HEK293T (cell line): ENCODE results near the gene CBLB.

ENCODE experiments used
- CTCF ChIA-PET: fragments of 350-600 bp; formaldehyde crosslinking; extraction: SDS; loops from one replicate; lab custom pipeline; 2021; ENCODE audit warnings: antibody characterized with exemption, inconsistent platforms; lab: Yijun Ruan, JAX
- POLR2A ChIA-PET: fragments of 350-600 bp; formaldehyde crosslinking; extraction: SDS; loops from one replicate; lab custom pipeline; 2020; ENCODE audit warnings: antibody characterized with exemption, inconsistent platforms; lab: Yijun Ruan, JAX
- DNase-seq: peaks from one replicate; pipeline ENCODE4 v3.0.0; 2012; ENCODE audit warnings: mixed read lengths; ENCODE audit errors: extremely low spot score
- ARNT ChIP-seq: fragments of 450-650 bp; IDR thresholded peaks from 2 replicates; pipeline ENCODE4 v1.6.1; 2017; ENCODE audit warnings: mild to moderate bottlenecking
- BHLHE40 ChIP-seq: fragments of 450-650 bp; IDR thresholded peaks from 2 replicates; pipeline ENCODE4 v1.6.1; 2016; ENCODE audit warnings: mild to moderate bottlenecking, moderate library complexity, borderline replicate concordance
- CTBP1 ChIP-seq: fragments of 450-650 bp; IDR thresholded peaks from 2 replicates; pipeline ENCODE4 v1.6.1; 2016; ENCODE audit warnings: borderline replicate concordance
- ELF4 ChIP-seq: fragments of 450-650 bp; IDR thresholded peaks from 2 replicates; pipeline ENCODE4 v1.6.1; 2017; ENCODE audit warnings: antibody characterized with exemption
- FOXA1 ChIP-seq: fragments of 450-650 bp; IDR thresholded peaks from 2 replicates; pipeline ENCODE4 v1.6.1; 2016; ENCODE audit warnings: mild to moderate bottlenecking
- FOXK2 ChIP-seq: fragments of 450-650 bp; IDR thresholded peaks from 2 replicates; pipeline ENCODE4 v1.6.1; 2016; ENCODE audit warnings: mild to moderate bottlenecking
- FOXM1 ChIP-seq: fragments of 450-650 bp; IDR thresholded peaks from 2 replicates; pipeline ENCODE4 v1.6.1; 2017; ENCODE audit warnings: mild to moderate bottlenecking, borderline replicate concordance
- HDGF ChIP-seq: fragments of 450-650 bp; IDR thresholded peaks from 2 replicates; pipeline ENCODE4 v1.6.1; 2017; ENCODE audit warnings: antibody characterized with exemption, borderline replicate concordance
- L3MBTL2 ChIP-seq: fragments of 450-650 bp; conservative IDR thresholded peaks from 2 replicates; pipeline ENCODE4 v1.6.1; 2016; ENCODE audit warnings: mild to moderate bottlenecking
- LEF1 ChIP-seq: fragments of 450-650 bp; IDR thresholded peaks from 2 replicates; pipeline ENCODE4 v1.6.1; 2017; ENCODE audit warnings: mild to moderate bottlenecking, borderline replicate concordance
- NFRKB ChIP-seq: fragments of 450-650 bp; IDR thresholded peaks from 2 replicates; pipeline ENCODE4 v1.6.1; 2016; ENCODE audit warnings: mild to moderate bottlenecking, moderate library complexity
- SP1 ChIP-seq: fragments of 450-650 bp; IDR thresholded peaks from 2 replicates; pipeline ENCODE4 v1.6.1; 2017
- SUZ12 ChIP-seq: fragments of 450-650 bp; IDR thresholded peaks from 2 replicates; pipeline ENCODE4 v1.6.1; 2016; ENCODE audit warnings: mild to moderate bottlenecking
- TARDBP ChIP-seq: fragments of 450-650 bp; IDR thresholded peaks from 2 replicates; pipeline ENCODE4 v1.6.1; 2016
- ZNF384 ChIP-seq: fragments of 450-650 bp; IDR thresholded peaks from 2 replicates; pipeline ENCODE4 v1.6.1; 2016
- TF ChIP-seq, protein P1 (sequence below): fragments of 450-650 bp; IDR thresholded peaks from 2 replicates; pipeline ENCODE4 v1.6.1; 2016

The CBLB gene

DNA sequence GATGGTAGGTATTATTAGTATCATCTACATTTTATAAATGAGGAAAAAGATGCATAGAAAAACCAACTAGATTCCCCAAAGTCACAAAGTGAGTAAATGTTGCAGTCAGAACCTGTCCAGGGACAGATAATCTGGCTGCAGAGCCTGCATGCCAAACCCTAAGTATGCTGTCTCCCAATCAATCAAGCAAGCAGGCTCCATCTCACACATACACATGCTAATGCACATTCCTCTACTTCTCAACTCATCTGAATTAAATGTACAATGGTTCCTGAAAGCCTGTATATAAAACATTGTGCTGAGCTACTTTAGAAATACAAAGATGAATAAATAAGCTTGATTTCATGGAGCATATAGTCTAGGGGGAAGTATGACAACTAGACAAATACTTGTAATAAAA lies 101.0 kb downstream of the CBLB start:
- ChIA-PET CTCF (no interaction called here), POLR2A (interaction anchor here (0.6 kb wide), 1 partner anchor 152 kb away, joined by 3 read pairs; no protein-coding TSS in a partner anchor)
- TF ChIP-seq NFRKB: no peak
- no peak for TF ChIP-seq SUZ12
- no peak for TF ChIP-seq CTBP1
- no peak for TF ChIP-seq LEF1
- TF ChIP-seq SP1: no peak
- no peak for TF ChIP-seq ARNT
- no peak for TF ChIP-seq FOXK2
- no peak for TF ChIP-seq HDGF
- TF ChIP-seq, protein P1, sequence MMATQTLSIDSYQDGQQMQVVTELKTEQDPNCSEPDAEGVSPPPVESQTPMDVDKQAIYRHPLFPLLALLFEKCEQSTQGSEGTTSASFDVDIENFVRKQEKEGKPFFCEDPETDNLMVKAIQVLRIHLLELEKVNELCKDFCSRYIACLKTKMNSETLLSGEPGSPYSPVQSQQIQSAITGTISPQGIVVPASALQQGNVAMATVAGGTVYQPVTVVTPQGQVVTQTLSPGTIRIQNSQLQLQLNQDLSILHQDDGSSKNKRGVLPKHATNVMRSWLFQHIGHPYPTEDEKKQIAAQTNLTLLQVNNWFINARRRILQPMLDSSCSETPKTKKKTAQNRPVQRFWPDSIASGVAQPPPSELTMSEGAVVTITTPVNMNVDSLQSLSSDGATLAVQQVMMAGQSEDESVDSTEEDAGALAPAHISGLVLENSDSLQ: no peak
- no peak for TF ChIP-seq TARDBP
- TF ChIP-seq FOXA1: no peak
- TF ChIP-seq ZNF384: no peak
- no peak for TF ChIP-seq BHLHE40
- no peak for DNase-seq

DNA sequence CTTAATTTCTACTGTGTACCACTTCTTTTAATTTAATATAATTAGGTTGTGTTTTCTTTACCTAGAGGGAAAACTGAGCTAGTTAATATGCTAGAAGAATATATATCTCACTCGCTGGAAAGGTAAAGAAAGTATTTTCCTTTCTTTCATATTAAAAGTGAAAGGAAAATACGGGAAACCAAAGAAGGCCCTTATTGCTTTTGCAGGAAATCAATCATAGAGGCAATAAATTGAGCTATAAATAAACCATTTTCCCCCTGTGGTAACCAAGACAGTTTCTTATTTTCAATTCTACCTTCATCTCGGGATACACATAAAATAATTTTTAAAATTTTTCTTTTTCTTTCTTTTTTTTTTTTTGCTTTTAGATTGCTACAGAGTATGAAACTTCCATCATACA lies 101.6 kb downstream of the CBLB start:
- POLR2A ChIA-PET: interaction anchor here (0.6 kb wide), 1 partner anchor 152 kb away, joined by 3 read pairs; no protein-coding TSS in a partner anchor
- CTCF ChIA-PET: no interaction called here

GRCh38 chr3:105765308-105765639 lies 103.5 kb downstream of the CBLB start:
- TF ChIP-seq ZNF384 (no peak), SP1 (no peak), NFRKB (no peak), L3MBTL2 (no peak), HDGF (no peak), ELF4 (no peak), FOXA1 (no peak), TARDBP (no peak), SUZ12 (no peak), ARNT (no peak), CTBP1 (no peak), FOXM1 (no peak), BHLHE40 (no peak), FOXK2 (no peak), LEF1 (no peak)
- TF ChIP-seq, protein P1: no peak
- ChIA-PET POLR2A (no interaction called here), CTCF (no interaction called here)

More for the DNA sequence above, 101.6 kb downstream of the CBLB start:
- DNase-seq: no peak
- TF ChIP-seq HDGF (no peak), FOXK2 (no peak), ZNF384 (no peak), FOXM1 (no peak), CTBP1 (no peak), ELF4 (no peak), LEF1 (no peak), ARNT (no peak), BHLHE40 (no peak), L3MBTL2 (no peak), SP1 (no peak), TARDBP (no peak), FOXA1 (no peak), SUZ12 (no peak)
- TF ChIP-seq, protein P1: no peak

DNA sequence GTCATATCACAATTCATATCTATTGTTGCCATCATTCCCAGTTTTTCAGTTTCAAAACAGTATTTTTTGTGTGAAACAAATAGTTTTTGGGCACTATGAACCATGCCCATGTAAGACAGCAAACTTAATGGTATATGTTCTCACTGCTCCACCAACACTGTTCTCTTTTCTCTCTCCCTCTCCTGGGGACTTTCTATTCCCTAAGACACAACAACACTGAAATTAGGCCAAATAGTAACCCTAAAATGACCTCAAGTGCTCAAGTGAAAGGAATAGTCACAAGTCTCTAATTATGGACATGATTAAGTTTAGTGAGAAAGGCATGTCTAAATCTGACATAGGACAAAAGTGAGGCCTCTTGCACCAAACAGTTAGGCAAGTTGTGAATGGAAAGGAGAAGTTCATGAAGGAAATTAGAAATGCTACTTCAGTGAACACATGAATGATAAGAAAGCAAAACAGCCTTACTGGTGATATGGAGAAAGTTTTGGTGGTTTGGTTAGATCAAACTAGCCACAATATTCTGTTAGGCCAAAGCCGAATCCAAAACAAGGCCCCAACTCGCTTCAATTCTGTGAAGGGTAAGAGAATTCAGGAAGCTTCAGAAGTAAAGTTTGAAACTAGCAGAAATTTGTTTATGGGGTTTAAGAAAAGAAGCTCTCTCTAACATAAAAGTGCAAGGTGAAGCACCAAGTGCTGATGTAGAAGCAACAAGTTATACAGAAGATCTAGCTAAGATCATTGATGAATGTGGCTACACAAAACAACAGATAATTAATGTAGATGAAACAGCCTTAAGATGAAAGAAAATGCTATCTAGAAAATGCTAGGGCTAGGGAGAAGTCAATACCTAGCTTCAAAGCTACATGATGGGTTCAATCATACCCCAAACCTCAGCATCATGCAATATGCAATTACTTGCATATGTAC lies 104.2 kb downstream of the CBLB start:
- ChIA-PET POLR2A (no interaction called here), CTCF (no interaction called here)
- DNase-seq: no peak
- TF ChIP-seq, protein P1: no peak
- no peak for TF ChIP-seq FOXM1
- TF ChIP-seq BHLHE40: no peak
- no peak for TF ChIP-seq FOXA1
- no peak for TF ChIP-seq LEF1

More at GRCh38 chr3:105765308-105765639, 103.5 kb downstream of the CBLB start:
- DNase-seq: no peak

GRCh38 chr3:105763659-105764036 lies 105.2 kb downstream of the CBLB start:
- DNase-seq: no peak
- no peak for TF ChIP-seq FOXM1
- no peak for TF ChIP-seq BHLHE40
- no peak for TF ChIP-seq HDGF
- no peak for TF ChIP-seq NFRKB
- TF ChIP-seq ZNF384: no peak
- no peak for TF ChIP-seq L3MBTL2
- TF ChIP-seq FOXK2: no peak
- TF ChIP-seq SP1: no peak
- TF ChIP-seq TARDBP: no peak
- TF ChIP-seq SUZ12: no peak
- TF ChIP-seq CTBP1: no peak
- TF ChIP-seq LEF1: no peak
- TF ChIP-seq, protein P1: no peak
- no peak for TF ChIP-seq ELF4
- TF ChIP-seq FOXA1: no peak
- TF ChIP-seq ARNT: no peak
- ChIA-PET POLR2A (no interaction called here), CTCF (no interaction called here)
